ENCODE measurements around the gene GNS.

The GNS gene

GRCh38 chr12:64673490-64674169 lies 85.6 kb downstream of the GNS start:
- no peak for DNase-seq (ENCODE audit: low spot score)

GRCh38 chr12:64672925-64673409 lies 86.2 kb downstream of the GNS start:
- DNase-seq (ENCODE audit: low spot score), result no peak

- no peak for DNase-seq (ENCODE audit: low spot score)
These were observed 87.5 kb downstream of the GNS start for GRCh38 chr12:64671681-64672080.

- no peak for DNase-seq (ENCODE audit: low spot score)
These were observed 88.1 kb downstream of the GNS start for GRCh38 chr12:64670919-64671639.

- DNase-seq (ENCODE audit: low spot score), result no peak
These were observed 89.2 kb downstream of the GNS start for GRCh38 chr12:64670019-64670418.

- no peak for DNase-seq (ENCODE audit: low spot score)
These were observed 89.8 kb downstream of the GNS start for GRCh38 chr12:64669270-64669842.

- no peak for DNase-seq (ENCODE audit: low spot score)
These were observed 91.4 kb downstream of the GNS start for GRCh38 chr12:64667793-64668192.

GRCh38 chr12:64666054-64666914 lies 92.9 kb downstream of the GNS start:
- DNase-seq (ENCODE audit: low spot score), result no peak

GRCh38 chr12:64665514-64665913 lies 93.7 kb downstream of the GNS start:
- DNase-seq (ENCODE audit: low spot score), result no peak

All from globus pallidus (tissue), 1 donor.